Measurements from ENCODE around the gene KAT6B.

GRCh38 chr10:75023074-75023473, 196.7 kb downstream of the KAT6B start:
- TF ChIP-seq POLR2AphosphoS5 (IDR thresholded peaks at IDR 0.05; ENCODE audit: low read depth, low read length), result no peak
- TF ChIP-seq REST (IDR thresholded peaks at IDR 0.05; ENCODE audit: insufficient read depth in 1 of 2, low read depth in 2 of 2, low read length in 2 of 2), result no peak
- TF ChIP-seq TAF1 (IDR thresholded peaks at IDR 0.05; ENCODE audit: borderline replicate concordance, insufficient read depth, low read length), result no peak
- no peak for TF ChIP-seq SIN3A (IDR thresholded peaks at IDR 0.05; ENCODE audit: borderline replicate concordance, insufficient read depth, low read length)
- no peak for TF ChIP-seq FOXP2 (optimal IDR thresholded peaks at IDR 0.05; ENCODE audit: borderline replicate concordance, extremely low read depth, extremely low read length, insufficient read depth)
